ENCODE measurements around the gene TNNT2. TPM values are rescaled to one million over a fixed set of nuclear protein-coding genes. Genes with fewer than 3 reads are reported as not detected.

Gene TNNT2
- total and polyA plus RNA-seq, 2 donors (not counting 3 experiments of a cell fraction or from before 2014, with no cell fraction given): not detected

DNA sequence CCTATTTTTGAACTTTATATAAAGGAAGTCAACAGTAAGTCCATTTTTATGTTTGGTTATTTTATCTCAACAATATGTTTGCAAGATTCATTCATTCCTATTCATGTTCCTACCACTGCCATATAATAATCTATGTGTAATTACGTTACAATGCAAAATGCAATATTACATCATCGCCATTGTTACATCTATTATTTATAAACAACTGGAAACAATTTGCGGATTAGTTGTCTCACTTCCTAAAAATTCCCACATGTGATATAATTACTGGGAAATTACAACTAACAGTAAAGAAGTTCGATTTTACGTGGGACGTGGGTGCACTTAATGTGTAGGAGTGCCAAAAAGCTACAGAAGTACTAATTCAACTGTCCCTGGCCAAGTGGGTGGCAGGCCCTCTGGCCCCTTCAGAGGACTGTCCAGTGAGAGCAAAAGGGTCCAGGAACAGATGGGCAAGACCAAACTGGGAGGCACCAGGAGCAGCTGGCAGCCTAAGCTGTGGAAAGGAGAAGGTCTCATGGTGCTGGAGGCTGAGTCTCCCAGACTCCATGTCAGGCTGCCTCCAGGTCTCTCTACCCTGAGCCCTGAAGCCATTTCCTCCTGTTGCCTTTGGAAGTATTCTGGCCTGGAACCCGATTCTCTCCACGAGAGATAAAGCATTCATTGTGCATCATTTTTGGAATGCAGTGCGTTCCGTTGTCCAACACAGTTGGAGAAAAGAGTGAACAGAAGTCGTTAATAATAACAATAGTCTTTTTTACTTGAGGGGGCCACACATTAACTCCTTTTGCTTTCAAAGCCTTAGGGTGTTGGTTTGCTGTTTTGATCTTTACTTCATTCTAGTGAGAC is 42.9 kb downstream of the TNNT2 start:
- no peak overlapping the region for H2AFZ ChIP-seq (ENCODE audit: low read depth, low read length)
- H3K4me2 ChIP-seq (ENCODE audit: insufficient read depth, low read length): no peak overlapping the region
- no peak for TF ChIP-seq EZH2 (IDR thresholded peaks at IDR 0.05; ENCODE audit: borderline replicate concordance, low read depth, low read length, severe bottlenecking)
- no peak for TF ChIP-seq FOS (IDR thresholded peaks at IDR 0.05; ENCODE audit: borderline replicate concordance, insufficient read depth, low read length)
- TF ChIP-seq, protein P1, sequence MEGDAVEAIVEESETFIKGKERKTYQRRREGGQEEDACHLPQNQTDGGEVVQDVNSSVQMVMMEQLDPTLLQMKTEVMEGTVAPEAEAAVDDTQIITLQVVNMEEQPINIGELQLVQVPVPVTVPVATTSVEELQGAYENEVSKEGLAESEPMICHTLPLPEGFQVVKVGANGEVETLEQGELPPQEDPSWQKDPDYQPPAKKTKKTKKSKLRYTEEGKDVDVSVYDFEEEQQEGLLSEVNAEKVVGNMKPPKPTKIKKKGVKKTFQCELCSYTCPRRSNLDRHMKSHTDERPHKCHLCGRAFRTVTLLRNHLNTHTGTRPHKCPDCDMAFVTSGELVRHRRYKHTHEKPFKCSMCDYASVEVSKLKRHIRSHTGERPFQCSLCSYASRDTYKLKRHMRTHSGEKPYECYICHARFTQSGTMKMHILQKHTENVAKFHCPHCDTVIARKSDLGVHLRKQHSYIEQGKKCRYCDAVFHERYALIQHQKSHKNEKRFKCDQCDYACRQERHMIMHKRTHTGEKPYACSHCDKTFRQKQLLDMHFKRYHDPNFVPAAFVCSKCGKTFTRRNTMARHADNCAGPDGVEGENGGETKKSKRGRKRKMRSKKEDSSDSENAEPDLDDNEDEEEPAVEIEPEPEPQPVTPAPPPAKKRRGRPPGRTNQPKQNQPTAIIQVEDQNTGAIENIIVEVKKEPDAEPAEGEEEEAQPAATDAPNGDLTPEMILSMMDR (IDR thresholded peaks at IDR 0.05; ENCODE audit: extremely low read depth in 1 of 2, insufficient read depth in 1 of 2, low read depth in 1 of 2, low read length in 2 of 2): no peak
- no peak for TF ChIP-seq POLR2AphosphoS5 (IDR thresholded peaks at IDR 0.05; ENCODE audit: insufficient read depth, low read depth, low read length)
- no peak for TF ChIP-seq JUN (IDR thresholded peaks at IDR 0.05; ENCODE audit: borderline replicate concordance, insufficient read depth, insufficient read length, low read depth)
- TF ChIP-seq GATA2 (IDR thresholded peaks at IDR 0.05; ENCODE audit: insufficient read depth, insufficient read length, low read depth, low read length): no peak
- TF ChIP-seq, protein P2, sequence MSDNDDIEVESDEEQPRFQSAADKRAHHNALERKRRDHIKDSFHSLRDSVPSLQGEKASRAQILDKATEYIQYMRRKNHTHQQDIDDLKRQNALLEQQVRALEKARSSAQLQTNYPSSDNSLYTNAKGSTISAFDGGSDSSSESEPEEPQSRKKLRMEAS (IDR thresholded peaks at IDR 0.05; ENCODE audit: insufficient read depth, insufficient read length): no peak
- no peak for TF ChIP-seq POLR2A (IDR thresholded peaks at IDR 0.05; ENCODE audit: low read depth, low read length)
- TF ChIP-seq MYC (IDR thresholded peaks at IDR 0.05; ENCODE audit: low read depth, low read length): no peak
- ChIA-PET CTCF (interaction anchor here (1.1 kb wide), 1 partner anchor 11 kb away, joined by 5 read pairs; no protein-coding TSS in a partner anchor), POLR2A (no interaction called here)
- no peaks in the 10 kb centered on the region for H3K9me3 ChIP-seq (replicated peaks; ENCODE audit: control insufficient read depth, insufficient read depth, low read length)
- dilution Hi-C loops (cut with MboI; ENCODE audit: extremely low pct_ligation_motif_present, low sequenced_read_pairs): no loop called here
- FAIRE-seq: no peak
- H3K9ac ChIP-seq (replicated peaks; ENCODE audit: extremely low read depth, insufficient read depth, low read length): no peak overlapping the region
- no peaks in the 10 kb centered on the region for H4K20me1 ChIP-seq (replicated peaks; ENCODE audit: control insufficient read depth, extremely low read depth, insufficient read depth, low read length)
- H3K4me1 ChIP-seq (ENCODE audit: control insufficient read depth, extremely low read depth, insufficient read depth, low read length): no peaks in the 10 kb centered on the region
- intact Hi-C loops (cut with micrococcal nuclease): no loop called here
- no peak overlapping the region for H3K27ac ChIP-seq (ENCODE audit: insufficient read depth, low read depth, low read length)
- no peak for DNase-seq (ENCODE audit: low read depth, low spot score)
- no TSS peak for BruUV-seq (replicated peaks)
- H3K27me3 ChIP-seq (ENCODE audit: control insufficient read depth in 2 of 2, insufficient read depth in 2 of 2, low read length in 2 of 2): no peaks in the 10 kb centered on the region
- no peaks in the 10 kb centered on the region for H3K9me1 ChIP-seq (replicated peaks; ENCODE audit: control insufficient read depth, extremely low read depth, insufficient read depth, low read length)
- no peaks in the 10 kb centered on the region for H3K79me2 ChIP-seq (ENCODE audit: control insufficient read depth, insufficient read depth, low read length)
- no peak overlapping the region for H3K4me3 ChIP-seq (replicated peaks in 1 of 3; ENCODE audit: insufficient read depth in 1 of 3, low read depth in 1 of 3, low read length in 3 of 3)
- H3K36me3 ChIP-seq (ENCODE audit: control insufficient read depth in 2 of 2, extremely low read depth in 1 of 2, insufficient read depth in 2 of 2, low read length in 2 of 2): no peaks in the 10 kb centered on the region

All from endothelial cell of umbilical vein (primary cell).